CD4-positive, alpha-beta T cell (primary cell): ENCODE data around the gene DYNLT4. TPM values are rescaled to one million over a fixed set of nuclear protein-coding genes. Genes with fewer than 3 reads are reported as not detected.
"Not testable (repeated sequence)": the region's sequence is repeated elsewhere in the genome, so short reads cannot be mapped to it uniquely, and the experiment has no call there.

Experiments used
- ATAC-seq: fragments of 200-7000 bp; cut with Tn5 transposase; one replicate; pipeline ENCODE4 v1.10.0; 2022; ENCODE audit warnings: mild to moderate bottlenecking; ENCODE audit not compliant: poor library complexity
- CTCF ChIA-PET: fragments of 350-600 bp; sonication (Branson Sonifier 250); formaldehyde crosslinking; loops from one replicate; lab custom pipeline; 2021; ENCODE audit warnings: antibody characterized with exemption, inconsistent platforms; lab: Charles Lee
- POLR2A ChIA-PET: fragments of 350-600 bp; sonication (Branson Sonifier 250); formaldehyde crosslinking; loops from one replicate; lab custom pipeline; 2021; ENCODE audit warnings: antibody characterized with exemption, inconsistent platforms; lab: Charles Lee
- DNase-seq, 14 experiments: peaks; one replicate each; pipeline ENCODE4 v3.0.0-alpha.2; 2013 to 2020; ENCODE audit warnings: mixed read lengths in 2 of 14
- H3K27ac ChIP-seq, 2 donors: one replicate each; pipeline versions ENCODE4 v1.5.1 to v1.7.0; 2013; ENCODE audit warnings: low read length in 2 of 2, low read depth in 1 of 2, mild to moderate bottlenecking in 1 of 2
- H3K27me3 ChIP-seq, 2 experiments: 1 replicate in 1 of 2; 2 replicates in 1 of 2; pipeline versions ENCODE4 v1.6.1 to v1.7.0; 2013; ENCODE audit warnings: low read length in 2 of 2, control low read depth in 1 of 2, mild to moderate bottlenecking in 1 of 2, moderate library complexity in 1 of 2; ENCODE audit not compliant: insufficient read depth in 2 of 2, control insufficient read depth in 1 of 2
- H3K36me3 ChIP-seq: one replicate; pipeline ENCODE4 v1.6.1; 2013; ENCODE audit warnings: low read length, control low read depth; ENCODE audit not compliant: insufficient read depth
- H3K4me1 ChIP-seq: one replicate; pipeline ENCODE4 v1.6.1; 2013; ENCODE audit warnings: low read length, control low read depth; ENCODE audit not compliant: insufficient read depth
- H3K4me3 ChIP-seq: one replicate; pipeline ENCODE4 v1.5.1; 2013; ENCODE audit warnings: mild to moderate bottlenecking, low read length, moderate library complexity
- H3K9me3 ChIP-seq, 2 experiments: 1 replicate in 1 of 2; 2 replicates in 1 of 2; pipeline versions ENCODE4 v1.6.1 to v1.7.0; 2013; ENCODE audit warnings: low read length in 2 of 2, mild to moderate bottlenecking in 2 of 2, control low read depth in 1 of 2, moderate library complexity in 1 of 2; ENCODE audit not compliant: control insufficient read depth in 1 of 2, insufficient read depth in 1 of 2
- H3K27ac Mint-ChIP-seq: one replicate; pipeline ENCODE4 v1.8.0; 2020; ENCODE audit warnings: mixed read lengths
- H3K27me3 Mint-ChIP-seq: one replicate; pipeline ENCODE4 v1.8.0; 2021; ENCODE audit warnings: mixed read lengths
- H3K36me3 Mint-ChIP-seq: one replicate; pipeline ENCODE4 v1.8.0; 2021; ENCODE audit warnings: low read depth, mixed read lengths
- H3K4me1 Mint-ChIP-seq: one replicate; pipeline ENCODE4 v1.8.0; 2021; ENCODE audit warnings: low read depth, mixed read lengths
- H3K4me3 Mint-ChIP-seq: one replicate; pipeline ENCODE4 v1.8.0; 2020; ENCODE audit warnings: mild to moderate bottlenecking, mixed read lengths
- H3K9me3 Mint-ChIP-seq: one replicate; pipeline ENCODE4 v1.8.0; 2020; ENCODE audit warnings: mixed read lengths
- intact Hi-C, 2 experiments: fragments of 100-400 bp; cut with DNase I in 1 of 2; cut with micrococcal nuclease in 1 of 2; formaldehyde crosslinking; loops; one replicate each; pipeline versions ENCODE4 v1.15.1 to v1.9.0; 2023 to 2025; cut with DNase I, micrococcal nuclease
- total RNA-seq, 174 experiments: library from RNA in 2 of 174; stranded (reverse) in 2 of 174; gene quantifications; one replicate each; pipeline ENCODE4 v1.2.3 and lab custom pipeline; 2021 to 2026
- TF ChIP-seq, protein P1 (sequence below): fragments of 200-600 bp; IDR thresholded peaks from one replicate; pipeline ENCODE4 v1.8.0; 2022; ENCODE audit warnings: antibody characterized with exemption, mild to moderate bottlenecking

DYNLT4 gene
- total RNA-seq, 2 experiments from 2014 or later = 1.8 to 2.1 TPM

DNA sequence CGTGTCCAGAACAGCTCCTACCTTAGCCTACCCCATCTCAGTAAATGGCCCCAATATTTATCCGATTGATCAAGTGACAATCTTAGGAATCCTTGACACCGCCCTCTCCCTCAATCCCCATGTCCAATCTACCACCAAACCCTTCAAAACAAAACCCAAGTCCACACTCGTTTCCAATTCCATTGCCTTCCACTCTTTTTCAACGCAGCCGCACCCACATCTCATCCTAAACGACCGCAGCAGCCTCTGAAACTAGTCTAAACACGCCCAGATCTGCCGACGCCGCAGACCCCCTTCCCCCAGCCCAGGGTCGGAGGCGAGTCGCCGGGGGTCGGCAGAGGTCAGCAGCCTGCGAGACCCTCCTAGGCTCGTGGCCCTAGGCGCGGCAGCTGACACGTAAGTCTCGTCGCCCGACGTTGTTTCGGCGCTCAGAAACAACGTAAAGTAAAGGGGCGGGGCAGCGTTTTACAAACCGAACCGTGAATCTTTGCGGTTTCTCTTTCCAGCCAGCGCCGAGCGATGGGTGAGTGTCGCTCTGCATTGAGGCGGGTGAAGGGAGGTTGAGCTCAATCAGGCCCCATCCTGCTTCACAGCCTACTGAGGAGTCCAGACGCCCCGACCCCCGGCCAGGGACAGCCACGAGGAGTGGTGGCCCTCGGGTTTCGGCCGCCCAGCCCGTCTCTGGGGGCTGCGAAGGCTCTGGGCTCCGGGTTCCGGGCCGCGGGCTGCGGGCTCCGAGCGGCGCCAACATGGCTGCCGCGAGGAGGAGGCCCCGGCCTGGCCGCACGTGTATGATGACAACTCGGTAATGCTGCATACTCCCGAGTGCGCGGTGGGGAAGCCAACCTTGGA lies 31.8 kb downstream of the DYNLT4 start, which contains the start of gene RPS8:
Gene RPS8 (plus strand): TSS at position 463 of the 852 bp plus-strand sequence. CDS start 57 bp downstream, at position 520.
- TF ChIP-seq, protein P1, sequence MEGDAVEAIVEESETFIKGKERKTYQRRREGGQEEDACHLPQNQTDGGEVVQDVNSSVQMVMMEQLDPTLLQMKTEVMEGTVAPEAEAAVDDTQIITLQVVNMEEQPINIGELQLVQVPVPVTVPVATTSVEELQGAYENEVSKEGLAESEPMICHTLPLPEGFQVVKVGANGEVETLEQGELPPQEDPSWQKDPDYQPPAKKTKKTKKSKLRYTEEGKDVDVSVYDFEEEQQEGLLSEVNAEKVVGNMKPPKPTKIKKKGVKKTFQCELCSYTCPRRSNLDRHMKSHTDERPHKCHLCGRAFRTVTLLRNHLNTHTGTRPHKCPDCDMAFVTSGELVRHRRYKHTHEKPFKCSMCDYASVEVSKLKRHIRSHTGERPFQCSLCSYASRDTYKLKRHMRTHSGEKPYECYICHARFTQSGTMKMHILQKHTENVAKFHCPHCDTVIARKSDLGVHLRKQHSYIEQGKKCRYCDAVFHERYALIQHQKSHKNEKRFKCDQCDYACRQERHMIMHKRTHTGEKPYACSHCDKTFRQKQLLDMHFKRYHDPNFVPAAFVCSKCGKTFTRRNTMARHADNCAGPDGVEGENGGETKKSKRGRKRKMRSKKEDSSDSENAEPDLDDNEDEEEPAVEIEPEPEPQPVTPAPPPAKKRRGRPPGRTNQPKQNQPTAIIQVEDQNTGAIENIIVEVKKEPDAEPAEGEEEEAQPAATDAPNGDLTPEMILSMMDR = no peak
- H3K4me1 ChIP-seq = peaks cover 33% of the 10 kb centered on the region
- Mint-ChIP-seq H3K27ac (peak within 1 kb of the TSS; percentile 89), H3K9me3 (no peaks in the 10 kb centered on the region), H3K27me3 (no peaks in the 10 kb centered on the region), H3K36me3 (peaks cover 43% of the 10 kb centered on the region), H3K4me1 (peaks cover 54% of the 10 kb centered on the region), H3K4me3 (peak within 1 kb of the TSS; percentile 90)
- H3K36me3 ChIP-seq = peaks cover 37% of the 10 kb centered on the region
- H3K4me3 ChIP-seq = peak within 1 kb of the TSS; percentile 77
- DNase-seq (peak; percentile 82 to 95 (median 86)), ATAC-seq (peak; percentile 83)
- ChIA-PET CTCF (interaction anchor here (1.3 to 3.8 kb wide), 5 partner anchors 10 to 46 kb away, joined by 8 to 20 read pairs (median 11); partner anchors contain the start of genes PLK3 and RNU5D-1), POLR2A (interaction anchor here (0.8 to 4.5 kb wide), 33 partner anchors 9 to 911 kb away, joined by 3 to 65 read pairs (median 6); partner anchors contain the start of genes AKR1A1, BEST4, BTBD19 and CCDC163)
- no peaks in the 10 kb centered on the region for H3K9me3 ChIP-seq
- intact Hi-C loops = loop anchor here (1.0 to 10.0 kb wide), 7 partner anchors 43 to 719 kb away; partner anchors contain the start of genes RNU5D-1 (in 2 of the 2), ARMH1 (in 1 of the 2), EIF2B3 (in 1 of the 2) and MUTYH (in 1 of the 2)
- no peaks in the 10 kb centered on the region for H3K27me3 ChIP-seq
- H3K27ac ChIP-seq = peak within 1 kb of the TSS; percentile 91

DNA sequence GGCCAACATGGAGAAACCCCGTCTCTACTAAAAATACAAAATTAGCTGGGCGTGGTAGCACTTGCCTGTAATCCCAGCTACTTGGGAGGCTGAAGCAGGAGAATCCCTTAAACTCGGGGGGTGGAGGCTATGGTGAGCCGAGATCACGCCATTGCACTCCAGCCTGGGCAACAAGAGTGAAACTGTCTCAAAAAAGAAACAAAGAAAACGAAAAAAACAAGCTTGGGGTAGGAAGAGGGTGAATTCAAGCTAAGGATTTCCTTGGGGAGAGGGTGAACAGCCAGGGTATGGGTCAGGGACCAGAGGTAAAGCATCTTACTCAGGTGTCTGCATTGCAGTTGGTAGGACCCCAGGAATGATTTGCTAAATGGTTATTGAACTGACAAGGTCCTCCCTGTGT lies 40.7 kb downstream of the DYNLT4 start:
- H3K4me1 Mint-ChIP-seq, H3K27ac ChIP-seq, H3K9me3 ChIP-seq, H3K4me3 Mint-ChIP-seq, H3K9me3 Mint-ChIP-seq, H3K36me3 Mint-ChIP-seq, H3K4me1 ChIP-seq, intact Hi-C loops, H3K36me3 ChIP-seq, H3K27ac Mint-ChIP-seq, DNase-seq, CTCF ChIA-PET, H3K4me3 ChIP-seq, ATAC-seq, H3K27me3 ChIP-seq, H3K27me3 Mint-ChIP-seq: not testable (repeated sequence)
- POLR2A ChIA-PET = interaction anchor here (2.2 kb wide), 1 partner anchor 9 kb away, joined by 10 read pairs; the partner anchor contains the start of gene RPS8

DNA sequence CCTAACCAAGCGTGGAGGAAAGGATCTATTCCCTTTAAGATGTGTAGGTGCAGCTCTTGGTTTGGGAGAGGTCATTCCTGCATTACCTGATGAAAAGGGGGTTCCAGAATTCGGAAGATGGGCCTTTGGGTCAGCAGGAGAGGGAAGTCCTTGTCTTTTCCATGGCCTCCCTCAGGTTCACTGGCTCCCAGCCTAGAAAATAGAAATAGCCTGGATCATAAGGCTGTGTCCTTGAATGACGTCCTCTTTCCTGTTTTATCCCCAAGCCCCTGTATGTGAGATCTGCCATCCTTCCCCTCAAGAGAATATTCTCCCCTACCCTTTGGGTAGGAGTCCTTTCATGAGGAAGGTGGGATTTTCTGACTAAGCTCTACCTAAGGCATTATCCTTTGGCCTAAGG lies 46.3 kb downstream of the DYNLT4 start:
- Mint-ChIP-seq H3K36me3 (no peaks in the 10 kb centered on the region), H3K9me3 (no peaks in the 10 kb centered on the region), H3K27me3 (no peaks in the 10 kb centered on the region), H3K27ac (no peak overlapping the region), H3K4me1 (no peaks in the 10 kb centered on the region), H3K4me3 (no peak overlapping the region)
- Histone ChIP-seq H3K9me3 (no peaks in the 10 kb centered on the region), H3K4me1 (peaks cover 5% of the 10 kb centered on the region), H3K36me3 (peaks cover 4% of the 10 kb centered on the region), H3K4me3 (no peak overlapping the region), H3K27ac (no peak overlapping the region), H3K27me3 (no peaks in the 10 kb centered on the region)
- no peak for DNase-seq
- ATAC-seq = no peak
- TF ChIP-seq, protein P1 = no peak
- ChIA-PET CTCF (interaction anchor here (1.6 kb wide), 1 partner anchor 29 kb away, joined by 5 read pairs; no protein-coding TSS in a partner anchor), POLR2A (interaction anchor here (1.6 kb wide), 1 partner anchor 15 kb away, joined by 5 read pairs; the partner anchor contains the start of gene RPS8)
- intact Hi-C loops = no loop called here
